HEK293 (cell line): Measurements from ENCODE around the gene ELMO1.

Experiments
- CTCF ChIA-PET: fragments of 350-600 bp; formaldehyde crosslinking; extraction: SDS; loops from one replicate; lab custom pipeline; 2021; ENCODE audit warnings: antibody characterized with exemption; lab: Yijun Ruan, JAX
- POLR2A ChIA-PET: fragments of 300-600 bp; formaldehyde crosslinking; extraction: SDS; loops from one replicate; lab custom pipeline; 2020; ENCODE audit warnings: antibody characterized with exemption, inconsistent platforms; lab: Yijun Ruan, JAX
- H3K27ac ChIP-seq: fragments of 200-500 bp; sonication (Bioruptor generic); 2 replicates; pipeline ENCODE4 v1.5.1; 2014; ENCODE audit warnings: low read depth, low read length, control low read depth, inconsistent platforms; ENCODE audit errors: extremely low read depth
- H3K36me3 ChIP-seq, 2 experiments: fragments of 200-500 bp in 1 of 2; sonication (Bioruptor generic) in 1 of 2; 1 replicate in 1 of 2; 2 replicates in 1 of 2; pipeline ENCODE4 v1.5.1; 2014 to 2017; ENCODE audit warnings: inconsistent platforms in 2 of 2, low read length in 2 of 2; ENCODE audit not compliant: control insufficient read depth in 2 of 2, insufficient read depth in 1 of 2
- H3K4me1 ChIP-seq: fragments of 200-500 bp; sonication (Bioruptor generic); 2 replicates; pipeline ENCODE4 v1.5.1; 2014; ENCODE audit warnings: mild to moderate bottlenecking, low read length, inconsistent platforms; ENCODE audit not compliant: control insufficient read depth, insufficient read depth
- H3K4me3 ChIP-seq: 2 replicates; pipeline ENCODE4 v1.5.1; 2011; ENCODE audit warnings: low read depth, mild to moderate bottlenecking, control low read depth, low read length, moderate library complexity
- H3K9me3 ChIP-seq: fragments of 200-500 bp; sonication (Bioruptor generic); 2 replicates; pipeline ENCODE4 v1.5.1; 2014; ENCODE audit warnings: low read depth, low read length, inconsistent platforms; ENCODE audit not compliant: control insufficient read depth, insufficient read depth
- BCL11B ChIP-seq: fragments of 450-650 bp; formaldehyde crosslinking; IDR thresholded peaks from 2 replicates; pipeline ENCODE4 v1.5.1; 2016; ENCODE audit warnings: low read depth, missing biosample characterization, missing genetic modification characterization
- GLIS2 ChIP-seq: fragments of 450-650 bp; formaldehyde crosslinking; IDR thresholded peaks from 2 replicates; pipeline ENCODE4 v1.5.1; 2016; ENCODE audit warnings: missing biosample characterization, missing genetic modification characterization
- IKZF3 ChIP-seq: fragments of 450-650 bp; IDR thresholded peaks from 2 replicates; pipeline ENCODE4 v1.5.0; 2018; ENCODE audit warnings: missing biosample characterization, mild to moderate bottlenecking, missing genetic modification characterization, moderate library complexity
- KLF1 ChIP-seq: fragments of 450-650 bp; formaldehyde crosslinking; IDR thresholded peaks from 2 replicates; pipeline ENCODE4 v1.5.1; 2016; ENCODE audit warnings: missing biosample characterization, missing genetic modification characterization
- KLF9 ChIP-seq: fragments of 450-650 bp; formaldehyde crosslinking; IDR thresholded peaks from 2 replicates; pipeline ENCODE4 v1.5.1; 2016; ENCODE audit warnings: missing biosample characterization, missing genetic modification characterization, low read depth
- SP2 ChIP-seq: fragments of 450-650 bp; formaldehyde crosslinking; IDR thresholded peaks from 2 replicates; pipeline ENCODE4 v1.5.1; 2016; ENCODE audit warnings: missing biosample characterization, missing genetic modification characterization
- SP3 ChIP-seq: fragments of 450-650 bp; formaldehyde crosslinking; IDR thresholded peaks from 2 replicates; pipeline ENCODE4 v1.5.1; 2016; ENCODE audit warnings: missing biosample characterization, missing genetic modification characterization
- SP7 ChIP-seq: fragments of 450-650 bp; formaldehyde crosslinking; IDR thresholded peaks from 2 replicates; pipeline ENCODE4 v1.5.1; 2016; ENCODE audit warnings: missing biosample characterization, missing genetic modification characterization
- ZBTB1 ChIP-seq: fragments of 450-650 bp; formaldehyde crosslinking; IDR thresholded peaks from 2 replicates; pipeline ENCODE4 v1.5.1; 2016; ENCODE audit warnings: missing biosample characterization, missing genetic modification characterization
- ZNF155 ChIP-seq: fragments of 450-650 bp; formaldehyde crosslinking; IDR thresholded peaks from 2 replicates; pipeline ENCODE4 v1.5.1; 2016; ENCODE audit warnings: missing biosample characterization, missing genetic modification characterization
- ZNF174 ChIP-seq: fragments of 450-650 bp; formaldehyde crosslinking; IDR thresholded peaks from 2 replicates; pipeline ENCODE4 v1.5.0; 2017; ENCODE audit warnings: missing biosample characterization, mild to moderate bottlenecking, missing genetic modification characterization
- ZNF19 ChIP-seq: fragments of 450-650 bp; formaldehyde crosslinking; IDR thresholded peaks from 2 replicates; pipeline ENCODE4; 2016; ENCODE audit warnings: missing biosample characterization, missing genetic modification characterization, low read depth
- ZNF2 ChIP-seq: fragments of 450-650 bp; formaldehyde crosslinking; IDR thresholded peaks from 2 replicates; pipeline ENCODE4 v1.5.1; 2016; ENCODE audit warnings: missing biosample characterization, missing genetic modification characterization
- ZNF223 ChIP-seq: fragments of 450-650 bp; formaldehyde crosslinking; IDR thresholded peaks from 2 replicates; pipeline ENCODE4 v1.5.1; 2016; ENCODE audit warnings: missing biosample characterization, missing genetic modification characterization
- ZNF24 ChIP-seq: fragments of 450-650 bp; formaldehyde crosslinking; IDR thresholded peaks from 2 replicates; pipeline ENCODE4 v1.5.1; 2016; ENCODE audit warnings: missing biosample characterization, missing genetic modification characterization
- ZNF266 ChIP-seq: fragments of 450-650 bp; formaldehyde crosslinking; IDR thresholded peaks from 2 replicates; pipeline ENCODE4 v1.5.1; 2016; ENCODE audit warnings: missing biosample characterization, missing genetic modification characterization, low read depth
- ZNF302 ChIP-seq: fragments of 450-650 bp; formaldehyde crosslinking; IDR thresholded peaks from 2 replicates; pipeline ENCODE4 v1.5.1; 2016; ENCODE audit warnings: missing biosample characterization, missing genetic modification characterization, low read depth
- ZNF324 ChIP-seq: fragments of 450-650 bp; formaldehyde crosslinking; IDR thresholded peaks from 2 replicates; pipeline ENCODE4 v1.5.1; 2016; ENCODE audit warnings: missing biosample characterization, missing genetic modification characterization
- ZNF341 ChIP-seq: fragments of 450-650 bp; formaldehyde crosslinking; IDR thresholded peaks from 2 replicates; pipeline ENCODE4; 2016; ENCODE audit warnings: low read depth, missing biosample characterization, missing genetic modification characterization
- ZNF416 ChIP-seq: fragments of 450-650 bp; formaldehyde crosslinking; IDR thresholded peaks from 2 replicates; pipeline ENCODE4 v1.5.1; 2016; ENCODE audit warnings: missing biosample characterization, missing genetic modification characterization
- ZNF521 ChIP-seq: fragments of 450-650 bp; formaldehyde crosslinking; IDR thresholded peaks from 2 replicates; pipeline ENCODE4 v1.5.1; 2017; ENCODE audit warnings: missing biosample characterization, mild to moderate bottlenecking, missing genetic modification characterization
- ZNF530 ChIP-seq: fragments of 450-650 bp; formaldehyde crosslinking; IDR thresholded peaks from 2 replicates; pipeline ENCODE4 v1.5.1; 2016; ENCODE audit warnings: low read depth, missing biosample characterization, missing genetic modification characterization
- ZNF660 ChIP-seq: fragments of 450-650 bp; IDR thresholded peaks from 2 replicates; pipeline ENCODE4 v1.5.1; 2018; ENCODE audit warnings: missing biosample characterization, mild to moderate bottlenecking, missing genetic modification characterization
- ZNF747 ChIP-seq: fragments of 450-650 bp; formaldehyde crosslinking; IDR thresholded peaks from 2 replicates; pipeline ENCODE4 v1.5.1; 2016; ENCODE audit warnings: missing biosample characterization, missing genetic modification characterization
- ZSCAN23 ChIP-seq: fragments of 450-650 bp; formaldehyde crosslinking; IDR thresholded peaks from 2 replicates; pipeline ENCODE4 v1.5.1; 2016; ENCODE audit warnings: missing biosample characterization, missing genetic modification characterization
- ZSCAN30 ChIP-seq: fragments of 450-650 bp; IDR thresholded peaks from 2 replicates; pipeline ENCODE4 v1.5.1; 2018; ENCODE audit warnings: missing biosample characterization, mild to moderate bottlenecking, missing genetic modification characterization, moderate library complexity
- ZSCAN5A ChIP-seq: fragments of 450-650 bp; formaldehyde crosslinking; IDR thresholded peaks from 2 replicates; pipeline ENCODE4 v1.5.1; 2016; ENCODE audit warnings: missing biosample characterization, missing genetic modification characterization
- TF ChIP-seq, protein P1 (sequence below): fragments of 450-650 bp; formaldehyde crosslinking; IDR thresholded peaks from 2 replicates; pipeline ENCODE4 v1.5.1; 2016; ENCODE audit warnings: missing biosample characterization, missing genetic modification characterization, low read depth
- TF ChIP-seq, protein P2 (sequence below): fragments of 450-650 bp; formaldehyde crosslinking; IDR thresholded peaks from 2 replicates; pipeline ENCODE4 v1.5.1; 2016; ENCODE audit warnings: missing biosample characterization, missing genetic modification characterization
- TF ChIP-seq, protein P3 (sequence below): fragments of 450-650 bp; IDR thresholded peaks from 2 replicates; pipeline ENCODE4 v1.5.1; 2018; ENCODE audit warnings: missing biosample characterization, missing genetic modification characterization

The ELMO1 gene

DNA sequence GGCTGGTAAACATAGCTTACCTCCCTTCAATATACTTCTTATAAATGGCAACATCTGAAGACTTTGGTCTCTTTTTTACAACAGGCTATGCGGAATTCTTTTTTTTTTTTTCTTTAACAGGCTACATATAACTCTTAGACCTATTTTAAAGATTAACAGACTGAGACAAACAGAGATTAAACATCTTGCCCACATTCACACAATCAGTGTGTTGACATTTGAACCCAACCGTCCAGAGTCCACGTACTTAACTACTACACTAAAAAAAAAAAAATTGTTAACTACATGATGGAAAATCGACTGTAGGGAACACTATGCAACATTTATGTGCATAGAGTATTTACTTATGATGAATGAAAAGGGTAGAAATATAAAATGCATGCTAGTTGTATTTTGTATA, 298.5 kb downstream of the ELMO1 start:
- POLR2A ChIA-PET: no interaction called here
- TF ChIP-seq SP7 (no peak), ZNF530 (tag by site-specific recombination) (no peak), GLIS2 (tag by site-specific recombination) (no peak), ZNF660 (no peak), BCL11B (no peak), ZNF302 (no peak), IKZF3 (tag by site-specific recombination) (no peak), ZNF2 (tag by site-specific recombination) (no peak), KLF1 (tag by site-specific recombination) (no peak), ZNF266 (tag by site-specific recombination) (no peak), ZSCAN5A (tag by site-specific recombination) (no peak), ZBTB1 (no peak), ZNF174 (tag by site-specific recombination) (no peak), ZNF155 (tag by site-specific recombination) (no peak), ZNF521 (tag by site-specific recombination) (no peak), ZNF19 (no peak), ZNF416 (tag by site-specific recombination) (no peak)
- TF ChIP-seq, protein P1, sequence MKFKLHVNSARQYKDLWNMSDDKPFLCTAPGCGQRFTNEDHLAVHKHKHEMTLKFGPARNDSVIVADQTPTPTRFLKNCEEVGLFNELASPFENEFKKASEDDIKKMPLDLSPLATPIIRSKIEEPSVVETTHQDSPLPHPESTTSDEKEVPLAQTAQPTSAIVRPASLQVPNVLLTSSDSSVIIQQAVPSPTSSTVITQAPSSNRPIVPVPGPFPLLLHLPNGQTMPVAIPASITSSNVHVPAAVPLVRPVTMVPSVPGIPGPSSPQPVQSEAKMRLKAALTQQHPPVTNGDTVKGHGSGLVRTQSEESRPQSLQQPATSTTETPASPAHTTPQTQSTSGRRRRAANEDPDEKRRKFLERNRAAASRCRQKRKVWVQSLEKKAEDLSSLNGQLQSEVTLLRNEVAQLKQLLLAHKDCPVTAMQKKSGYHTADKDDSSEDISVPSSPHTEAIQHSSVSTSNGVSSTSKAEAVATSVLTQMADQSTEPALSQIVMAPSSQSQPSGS: no peak
- TF ChIP-seq, protein P2, sequence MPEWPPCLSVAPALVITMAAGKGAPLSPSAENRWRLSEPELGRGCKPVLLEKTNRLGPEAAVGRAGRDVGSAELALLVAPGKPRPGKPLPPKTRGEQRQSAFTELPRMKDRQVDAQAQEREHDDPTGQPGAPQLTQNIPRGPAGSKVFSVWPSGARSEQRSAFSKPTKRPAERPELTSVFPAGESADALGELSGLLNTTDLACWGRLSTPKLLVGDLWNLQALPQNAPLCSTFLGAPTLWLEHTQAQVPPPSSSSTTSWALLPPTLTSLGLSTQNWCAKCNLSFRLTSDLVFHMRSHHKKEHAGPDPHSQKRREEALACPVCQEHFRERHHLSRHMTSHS: no peak
- TF ChIP-seq, protein P3, sequence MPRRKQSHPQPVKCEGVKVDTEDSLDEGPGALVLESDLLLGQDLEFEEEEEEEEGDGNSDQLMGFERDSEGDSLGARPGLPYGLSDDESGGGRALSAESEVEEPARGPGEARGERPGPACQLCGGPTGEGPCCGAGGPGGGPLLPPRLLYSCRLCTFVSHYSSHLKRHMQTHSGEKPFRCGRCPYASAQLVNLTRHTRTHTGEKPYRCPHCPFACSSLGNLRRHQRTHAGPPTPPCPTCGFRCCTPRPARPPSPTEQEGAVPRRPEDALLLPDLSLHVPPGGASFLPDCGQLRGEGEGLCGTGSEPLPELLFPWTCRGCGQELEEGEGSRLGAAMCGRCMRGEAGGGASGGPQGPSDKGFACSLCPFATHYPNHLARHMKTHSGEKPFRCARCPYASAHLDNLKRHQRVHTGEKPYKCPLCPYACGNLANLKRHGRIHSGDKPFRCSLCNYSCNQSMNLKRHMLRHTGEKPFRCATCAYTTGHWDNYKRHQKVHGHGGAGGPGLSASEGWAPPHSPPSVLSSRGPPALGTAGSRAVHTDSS: no peak
- no peaks in the 10 kb centered on the region for H3K36me3 ChIP-seq
- no peak overlapping the region for H3K4me3 ChIP-seq
- no peaks in the 10 kb centered on the region for H3K9me3 ChIP-seq
- CTCF ChIA-PET: interaction anchor here (0.6 to 0.8 kb wide), 2 partner anchors 29 to 32 kb away, joined by 4 read pairs; no protein-coding TSS in a partner anchor
- H3K27ac ChIP-seq: no peak overlapping the region
- H3K4me1 ChIP-seq: no peaks in the 10 kb centered on the region

DNA sequence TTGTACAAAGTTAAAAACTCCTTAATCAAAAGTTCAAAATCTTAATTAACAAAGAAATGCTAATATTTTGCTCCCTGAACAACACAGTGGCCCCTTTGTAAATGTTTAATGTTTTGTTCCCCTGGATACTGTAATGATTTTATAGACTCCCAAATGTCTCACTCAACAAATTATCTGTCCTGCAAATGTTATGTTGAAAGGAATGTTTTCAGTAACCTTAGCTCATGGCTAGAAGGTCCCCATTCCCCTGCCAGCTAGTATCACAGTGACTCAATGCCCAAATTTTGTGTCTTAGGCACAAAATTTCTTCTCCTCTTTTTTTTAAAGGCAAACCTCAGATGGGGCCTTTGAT, 298.9 kb downstream of the ELMO1 start:
- Histone ChIP-seq H3K36me3 (no peaks in the 10 kb centered on the region), H3K9me3 (no peaks in the 10 kb centered on the region), H3K27ac (no peak overlapping the region), H3K4me3 (no peak overlapping the region), H3K4me1 (no peaks in the 10 kb centered on the region)
- ChIA-PET CTCF (interaction anchor here (0.6 to 0.8 kb wide), 2 partner anchors 29 to 32 kb away, joined by 4 read pairs; no protein-coding TSS in a partner anchor), POLR2A (no interaction called here)
- TF ChIP-seq, protein P1: no peak
- TF ChIP-seq BCL11B (no peak), ZNF324 (no peak), ZSCAN23 (no peak), ZNF24 (tag by site-specific recombination) (no peak), ZNF747 (tag by site-specific recombination) (no peak), ZNF341 (tag by site-specific recombination) (no peak), ZNF223 (tag by site-specific recombination) (no peak), SP2 (tag by site-specific recombination) (no peak), ZSCAN30 (tag by site-specific recombination) (no peak), SP3 (tag by site-specific recombination) (no peak), KLF9 (tag by site-specific recombination) (no peak)
